GM12878 (cell line): Measurements from ENCODE around the gene SPOCK1. TPM values are rescaled to one million over a fixed set of nuclear protein-coding genes. Genes with fewer than 3 reads are reported as not detected.

Experiments
- KDM1A ChIP-seq: fragments of 200-600 bp; sonication (generic); IDR thresholded peaks from 2 replicates; pipeline ENCODE4 v1.6.1; 2016; ENCODE audit warnings: borderline replicate concordance
- TARDBP ChIP-seq: IDR thresholded peaks from 2 replicates; pipeline ENCODE4 v1.6.1; 2016; ENCODE audit warnings: borderline replicate concordance
- ZSCAN29 ChIP-seq: fragments of 450-650 bp; IDR thresholded peaks from 2 replicates; pipeline ENCODE4 v1.6.1; 2017; ENCODE audit warnings: mild to moderate bottlenecking, moderate library complexity
- polyA plus RNA-seq, 11 experiments: library from polyadenylated mRNA; depleted of rRNA in 4 of 11; unstranded in 6 of 11; stranded (reverse) in 5 of 11; fragments of >200 nt; fragmentation: Nextera tagmentation in 4 of 11; fragmentation: Illumina TruSeq in 1 of 11; extraction: Ambion mirVana in 4 of 11; extraction: Trizol in 1 of 11; gene quantifications; 1 replicate in 1 of 11; 2 replicates in 10 of 11; pipeline versions ENCODE4 v1.2.1 to v1.2.3, GENCODE V29; 2011 to 2016; ENCODE audit warnings: inconsistent platforms in 2 of 11, missing spikeins in 2 of 11, low read depth in 1 of 11
- total RNA-seq, 4 experiments: library from RNA; depleted of rRNA in 3 of 4; stranded (reverse); fragments of >200 nt in 3 of 4; fragmentation: Illumina TruSeq in 1 of 4; extraction: Trizol in 1 of 4; gene quantifications; 2 replicates each; pipeline versions ENCODE4 v1.2.1 to v1.2.3, GENCODE V29; 2013 to 2021
- TF ChIP-seq, protein P1 (sequence below), 3 experiments: IDR thresholded peaks in 2 of 3; conservative IDR thresholded peaks in 1 of 3; 2 replicates each; pipeline ENCODE4 v1.5.1; 2011; ENCODE audit warnings: low read depth in 3 of 3, low read length in 3 of 3, mild to moderate bottlenecking in 3 of 3, control low read depth in 2 of 3, moderate library complexity in 2 of 3, inconsistent platforms in 1 of 3, mixed read lengths in 1 of 3; ENCODE audit not compliant: control insufficient read depth in 2 of 3, insufficient read depth in 1 of 3; ENCODE audit errors: extremely low read depth in 1 of 3
- TF ChIP-seq, protein P2 (sequence below): IDR thresholded peaks from 2 replicates; pipeline ENCODE4 v1.6.1; 2012; ENCODE audit warnings: low read length, inconsistent platforms
- TF ChIP-seq, protein P3 (sequence below): fragments of 450-650 bp; formaldehyde crosslinking; IDR thresholded peaks from 2 replicates; pipeline ENCODE4 v1.5.0; 2022; ENCODE audit warnings: mild to moderate bottlenecking, missing genetic modification characterization
- TF ChIP-seq, protein P4 (sequence below): fragments of 450-650 bp; formaldehyde crosslinking; IDR thresholded peaks from 2 replicates; pipeline ENCODE4 v1.4.0; 2022; ENCODE audit warnings: mild to moderate bottlenecking, moderate library complexity

Gene SPOCK1
- total and polyA plus RNA-seq, 10 of the 15 experiments (the other 5 are each of a cell fraction or from before 2014, with no cell fraction given) = 0.06 to 0.68 (median 0.25) TPM; not detected in 3

DNA sequence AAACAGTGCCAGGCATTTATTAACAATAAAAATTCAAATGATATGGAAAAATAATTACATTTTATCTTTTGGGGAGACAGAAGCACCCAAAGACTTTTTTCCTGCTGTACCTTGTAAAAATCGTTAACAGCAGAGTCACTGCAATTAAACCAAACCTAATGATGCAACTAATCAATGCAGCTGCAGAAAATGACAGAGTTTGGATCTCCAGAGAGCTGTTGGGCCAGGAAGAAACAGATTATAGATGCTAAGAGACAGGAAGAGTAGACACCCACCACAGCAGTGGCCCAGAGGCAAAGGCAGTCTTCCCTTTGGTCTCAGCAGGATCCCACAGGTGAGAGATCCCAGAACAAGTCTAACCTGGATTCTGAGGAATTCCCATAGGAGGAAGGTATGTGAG, 53.0 kb downstream of the SPOCK1 start (continued):
- TF ChIP-seq, protein P1, sequence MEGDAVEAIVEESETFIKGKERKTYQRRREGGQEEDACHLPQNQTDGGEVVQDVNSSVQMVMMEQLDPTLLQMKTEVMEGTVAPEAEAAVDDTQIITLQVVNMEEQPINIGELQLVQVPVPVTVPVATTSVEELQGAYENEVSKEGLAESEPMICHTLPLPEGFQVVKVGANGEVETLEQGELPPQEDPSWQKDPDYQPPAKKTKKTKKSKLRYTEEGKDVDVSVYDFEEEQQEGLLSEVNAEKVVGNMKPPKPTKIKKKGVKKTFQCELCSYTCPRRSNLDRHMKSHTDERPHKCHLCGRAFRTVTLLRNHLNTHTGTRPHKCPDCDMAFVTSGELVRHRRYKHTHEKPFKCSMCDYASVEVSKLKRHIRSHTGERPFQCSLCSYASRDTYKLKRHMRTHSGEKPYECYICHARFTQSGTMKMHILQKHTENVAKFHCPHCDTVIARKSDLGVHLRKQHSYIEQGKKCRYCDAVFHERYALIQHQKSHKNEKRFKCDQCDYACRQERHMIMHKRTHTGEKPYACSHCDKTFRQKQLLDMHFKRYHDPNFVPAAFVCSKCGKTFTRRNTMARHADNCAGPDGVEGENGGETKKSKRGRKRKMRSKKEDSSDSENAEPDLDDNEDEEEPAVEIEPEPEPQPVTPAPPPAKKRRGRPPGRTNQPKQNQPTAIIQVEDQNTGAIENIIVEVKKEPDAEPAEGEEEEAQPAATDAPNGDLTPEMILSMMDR (IDR thresholded peaks at IDR 0.05 in 2 of 3, conservative IDR thresholded peaks at IDR 0.05 in 1 of 3; ENCODE audit: control insufficient read depth in 2 of 3, extremely low read depth in 1 of 3, insufficient read depth in 1 of 3, low read depth in 3 of 3, low read length in 3 of 3) = no peak
- TF ChIP-seq, protein P2, sequence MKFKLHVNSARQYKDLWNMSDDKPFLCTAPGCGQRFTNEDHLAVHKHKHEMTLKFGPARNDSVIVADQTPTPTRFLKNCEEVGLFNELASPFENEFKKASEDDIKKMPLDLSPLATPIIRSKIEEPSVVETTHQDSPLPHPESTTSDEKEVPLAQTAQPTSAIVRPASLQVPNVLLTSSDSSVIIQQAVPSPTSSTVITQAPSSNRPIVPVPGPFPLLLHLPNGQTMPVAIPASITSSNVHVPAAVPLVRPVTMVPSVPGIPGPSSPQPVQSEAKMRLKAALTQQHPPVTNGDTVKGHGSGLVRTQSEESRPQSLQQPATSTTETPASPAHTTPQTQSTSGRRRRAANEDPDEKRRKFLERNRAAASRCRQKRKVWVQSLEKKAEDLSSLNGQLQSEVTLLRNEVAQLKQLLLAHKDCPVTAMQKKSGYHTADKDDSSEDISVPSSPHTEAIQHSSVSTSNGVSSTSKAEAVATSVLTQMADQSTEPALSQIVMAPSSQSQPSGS = no peak
- TF ChIP-seq ZSCAN29 = no peak
- TF ChIP-seq, protein P3, sequence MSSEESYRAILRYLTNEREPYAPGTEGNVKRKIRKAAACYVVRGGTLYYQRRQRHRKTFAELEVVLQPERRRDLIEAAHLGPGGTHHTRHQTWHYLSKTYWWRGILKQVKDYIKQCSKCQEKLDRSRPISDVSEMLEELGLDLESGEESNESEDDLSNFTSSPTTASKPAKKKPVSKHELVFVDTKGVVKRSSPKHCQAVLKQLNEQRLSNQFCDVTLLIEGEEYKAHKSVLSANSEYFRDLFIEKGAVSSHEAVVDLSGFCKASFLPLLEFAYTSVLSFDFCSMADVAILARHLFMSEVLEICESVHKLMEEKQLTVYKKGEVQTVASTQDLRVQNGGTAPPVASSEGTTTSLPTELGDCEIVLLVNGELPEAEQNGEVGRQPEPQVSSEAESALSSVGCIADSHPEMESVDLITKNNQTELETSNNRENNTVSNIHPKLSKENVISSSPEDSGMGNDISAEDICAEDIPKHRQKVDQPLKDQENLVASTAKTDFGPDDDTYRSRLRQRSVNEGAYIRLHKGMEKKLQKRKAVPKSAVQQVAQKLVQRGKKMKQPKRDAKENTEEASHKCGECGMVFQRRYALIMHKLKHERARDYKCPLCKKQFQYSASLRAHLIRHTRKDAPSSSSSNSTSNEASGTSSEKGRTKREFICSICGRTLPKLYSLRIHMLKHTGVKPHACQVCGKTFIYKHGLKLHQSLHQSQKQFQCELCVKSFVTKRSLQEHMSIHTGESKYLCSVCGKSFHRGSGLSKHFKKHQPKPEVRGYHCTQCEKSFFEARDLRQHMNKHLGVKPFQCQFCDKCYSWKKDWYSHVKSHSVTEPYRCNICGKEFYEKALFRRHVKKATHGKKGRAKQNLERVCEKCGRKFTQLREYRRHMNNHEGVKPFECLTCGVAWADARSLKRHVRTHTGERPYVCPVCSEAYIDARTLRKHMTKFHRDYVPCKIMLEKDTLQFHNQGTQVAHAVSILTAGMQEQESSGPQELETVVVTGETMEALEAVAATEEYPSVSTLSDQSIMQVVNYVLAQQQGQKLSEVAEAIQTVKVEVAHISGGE = no peak
- TF ChIP-seq, protein P4, sequence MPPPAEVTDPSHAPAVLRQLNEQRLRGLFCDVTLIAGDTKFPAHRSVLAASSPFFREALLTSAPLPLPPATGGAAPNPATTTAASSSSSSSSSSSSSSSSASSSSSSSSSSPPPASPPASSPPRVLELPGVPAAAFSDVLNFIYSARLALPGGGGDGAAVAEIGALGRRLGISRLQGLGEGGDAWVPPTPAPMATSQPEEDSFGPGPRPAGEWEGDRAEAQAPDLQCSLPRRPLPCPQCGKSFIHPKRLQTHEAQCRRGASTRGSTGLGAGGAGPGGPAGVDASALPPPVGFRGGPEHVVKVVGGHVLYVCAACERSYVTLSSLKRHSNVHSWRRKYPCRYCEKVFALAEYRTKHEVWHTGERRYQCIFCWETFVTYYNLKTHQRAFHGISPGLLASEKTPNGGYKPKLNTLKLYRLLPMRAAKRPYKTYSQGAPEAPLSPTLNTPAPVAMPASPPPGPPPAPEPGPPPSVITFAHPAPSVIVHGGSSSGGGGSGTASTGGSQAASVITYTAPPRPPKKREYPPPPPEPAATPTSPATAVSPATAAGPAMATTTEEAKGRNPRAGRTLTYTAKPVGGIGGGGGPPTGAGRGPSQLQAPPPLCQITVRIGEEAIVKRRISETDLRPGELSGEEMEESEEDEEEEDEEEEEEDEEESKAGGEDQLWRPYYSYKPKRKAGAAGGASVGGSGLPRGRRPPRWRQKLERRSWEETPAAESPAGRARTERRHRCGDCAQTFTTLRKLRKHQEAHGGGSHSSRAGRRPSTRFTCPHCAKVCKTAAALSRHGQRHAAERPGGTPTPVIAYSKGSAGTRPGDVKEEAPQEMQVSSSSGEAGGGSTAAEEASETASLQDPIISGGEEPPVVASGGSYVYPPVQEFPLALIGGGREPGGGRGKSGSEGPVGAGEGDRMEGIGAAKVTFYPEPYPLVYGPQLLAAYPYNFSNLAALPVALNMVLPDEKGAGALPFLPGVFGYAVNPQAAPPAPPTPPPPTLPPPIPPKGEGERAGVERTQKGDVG = no peak
- no peak for TF ChIP-seq TARDBP
- no peak for TF ChIP-seq KDM1A
